HG03175 (cell line): ENCODE measurements around the gene MAP7D1.
"Not testable (repeated sequence)": the region's sequence is repeated elsewhere in the genome, so short reads cannot be mapped to it uniquely, and the experiment has no call there.

ENCODE experiments used
- ATAC-seq: cut with Tn5 transposase; IDR thresholded peaks from one replicate; pipeline ENCODE4 v1.9.1; 2021; ENCODE audit warnings: mild to moderate bottlenecking, moderate library complexity; ENCODE audit not compliant: unreplicated experiment

The MAP7D1 gene

GRCh38 chr1:36199934-36200741 lies 44.2 kb downstream of the MAP7D1 start:
- ATAC-seq, result no peak

GRCh38 chr1:36203027-36203553 lies 47.1 kb downstream of the MAP7D1 start:
- ATAC-seq, result no peak

DNA sequence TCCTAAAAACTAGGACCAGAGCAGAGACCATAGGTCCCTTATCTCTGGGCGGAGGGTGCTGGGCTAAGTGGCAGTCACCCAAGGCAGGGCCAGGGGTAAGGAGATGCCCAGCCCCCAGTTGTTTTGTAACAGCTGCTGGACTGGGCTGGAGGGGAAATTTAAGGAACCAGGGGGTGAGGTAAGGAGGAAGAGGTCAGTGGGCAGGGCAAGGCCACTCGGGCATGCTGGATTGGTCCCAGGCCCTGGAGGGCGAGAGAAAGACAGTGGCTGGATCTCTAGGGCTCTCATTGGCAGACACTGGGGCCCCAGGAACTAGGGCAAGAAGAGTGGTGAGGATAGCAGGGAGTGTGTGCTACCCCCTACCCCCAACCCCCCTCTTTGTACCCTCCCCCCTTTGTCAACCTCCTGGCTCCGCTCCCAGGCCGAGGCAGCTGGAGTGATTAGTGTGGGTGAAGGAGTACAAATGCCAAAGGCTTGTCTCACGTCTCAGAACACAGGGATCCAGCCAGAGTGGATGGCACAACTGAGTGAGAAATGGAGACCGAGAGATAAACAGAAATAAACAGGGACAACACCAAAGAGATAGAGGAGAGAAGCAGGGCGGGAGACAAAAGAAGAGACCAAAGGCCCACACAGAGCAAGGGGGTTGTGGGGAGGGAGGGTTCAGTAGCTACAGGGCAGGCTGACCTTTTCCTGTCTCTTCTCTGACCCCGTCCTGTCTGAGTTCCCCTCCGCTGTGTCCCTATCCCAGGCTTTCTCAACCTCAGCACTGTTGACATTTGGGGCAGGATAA lies 47.8 kb downstream of the MAP7D1 start:
- no peak for ATAC-seq

GRCh38 chr1:36204347-36204909 lies 48.5 kb downstream of the MAP7D1 start:
- no peak for ATAC-seq

- ATAC-seq, result no peak
These were observed 50.4 kb downstream of the MAP7D1 start for GRCh38 chr1:36206323-36206858.

DNA sequence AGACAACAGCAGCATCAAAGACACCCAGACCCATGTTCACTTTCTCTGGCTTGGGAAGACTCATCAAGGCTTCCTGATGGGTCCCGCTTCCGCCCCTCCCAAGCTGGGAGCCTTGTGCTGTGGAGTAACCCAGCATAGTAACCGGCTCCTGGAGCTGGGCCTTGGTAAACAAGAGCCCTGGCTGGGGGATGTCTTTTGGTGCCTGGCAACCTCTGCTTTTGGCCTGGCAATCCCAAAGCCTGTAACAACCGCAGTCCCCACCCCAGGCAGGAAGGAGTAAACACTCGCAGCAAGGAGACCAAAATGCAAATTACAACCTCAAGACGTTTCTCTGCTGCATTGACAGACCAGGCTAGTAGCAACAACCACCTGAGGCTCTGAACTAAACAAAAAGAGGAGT lies 51.4 kb downstream of the MAP7D1 start:
- ATAC-seq, result no peak

DNA sequence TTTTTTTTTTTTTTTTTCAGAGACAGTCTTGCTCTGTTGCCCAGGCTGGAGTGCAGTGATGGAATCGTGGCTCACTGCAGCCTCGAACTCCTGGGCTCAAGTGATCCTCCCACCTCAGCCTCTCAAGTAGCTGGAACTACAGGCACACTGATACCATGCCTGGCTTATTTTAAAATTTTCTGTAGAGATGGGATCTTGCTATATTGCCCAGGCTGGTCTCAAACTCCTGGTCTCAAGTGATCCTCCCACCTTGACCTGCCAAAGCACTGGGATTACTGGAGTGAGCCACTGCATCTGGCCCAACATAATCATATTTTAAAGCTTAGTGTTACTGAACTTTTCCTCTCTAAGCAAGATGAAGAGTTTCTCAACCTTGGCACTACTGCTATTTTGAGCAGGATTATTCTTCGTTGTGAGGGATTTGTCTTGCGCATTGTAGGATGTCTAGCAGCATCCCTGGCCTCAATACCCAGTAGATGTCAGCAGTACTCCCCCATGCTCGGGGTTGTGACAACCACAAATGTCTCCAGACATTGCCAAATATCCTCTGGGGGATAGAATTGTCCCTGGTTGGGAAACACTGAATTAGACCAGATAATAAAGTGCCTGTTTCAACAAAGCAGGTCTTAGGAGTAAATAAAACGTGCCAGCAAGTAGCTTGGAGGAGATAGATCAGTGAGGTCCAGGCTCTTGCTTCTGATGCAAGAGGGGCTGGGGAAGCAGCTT lies 53.2 kb downstream of the MAP7D1 start:
- no peak for ATAC-seq

- ATAC-seq, result no peak
These were observed 55.3 kb downstream of the MAP7D1 start for GRCh38 chr1:36211307-36211706.

DNA sequence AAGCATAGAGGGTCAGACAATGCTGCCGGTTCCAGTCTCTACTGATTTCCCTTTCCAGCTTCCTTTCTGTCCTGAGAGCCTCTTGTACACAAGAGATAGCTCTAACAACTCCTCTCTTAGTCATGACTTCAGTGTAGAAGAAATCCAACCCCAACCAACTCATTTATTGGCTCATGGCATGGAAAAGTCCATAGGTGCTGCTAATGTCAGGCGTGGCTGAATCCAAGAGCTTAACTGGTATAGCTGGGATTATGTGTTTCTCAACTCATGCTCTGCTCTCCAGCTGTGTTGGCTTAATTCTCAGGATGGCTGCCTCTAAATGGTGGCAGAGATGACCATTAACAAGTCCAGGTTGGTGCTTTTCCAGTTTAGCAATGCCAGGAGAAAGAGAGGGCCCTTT lies 55.9 kb downstream of the MAP7D1 start:
- no peak for ATAC-seq

DNA sequence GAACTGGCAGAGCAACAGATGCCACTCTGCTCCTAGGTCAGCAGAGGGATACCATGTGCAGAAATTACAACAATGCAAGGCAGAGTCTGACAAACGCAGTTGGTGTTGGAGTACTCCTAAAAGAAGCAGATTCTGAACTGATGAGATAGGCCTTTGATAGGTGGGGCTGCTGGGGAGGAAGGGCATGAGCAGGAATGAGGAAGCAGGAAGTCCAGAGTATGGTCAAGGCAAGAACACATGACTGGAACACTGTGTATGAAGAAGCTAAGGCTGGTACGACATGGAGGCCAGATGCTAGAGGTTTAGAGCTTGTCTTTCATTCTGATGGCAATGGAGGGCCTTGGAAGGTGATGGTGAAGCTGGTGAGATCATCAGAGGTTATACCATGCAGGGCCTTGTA lies 56.8 kb downstream of the MAP7D1 start:
- no peak for ATAC-seq

- ATAC-seq, result no peak
These were observed 61.7 kb downstream of the MAP7D1 start for GRCh38 chr1:36217670-36218069.

- ATAC-seq, result not testable (repeated sequence)
These were observed 65.9 kb downstream of the MAP7D1 start for GRCh38 chr1:36221901-36222300.

GRCh38 chr1:36222481-36223380 lies 66.8 kb downstream of the MAP7D1 start:
- no peak for ATAC-seq

GRCh38 chr1:36223381-36223995 lies 67.5 kb downstream of the MAP7D1 start:
- ATAC-seq, result peak; percentile 14

GRCh38 chr1:36223996-36224536 lies 68.1 kb downstream of the MAP7D1 start, which contains the start of gene THRAP3:
Gene THRAP3, plus strand, starts transcription at chr1:36224443. Its CDS starts 58,121 bp downstream, at chr1:36282564.
- ATAC-seq, result peak; percentile 92

DNA sequence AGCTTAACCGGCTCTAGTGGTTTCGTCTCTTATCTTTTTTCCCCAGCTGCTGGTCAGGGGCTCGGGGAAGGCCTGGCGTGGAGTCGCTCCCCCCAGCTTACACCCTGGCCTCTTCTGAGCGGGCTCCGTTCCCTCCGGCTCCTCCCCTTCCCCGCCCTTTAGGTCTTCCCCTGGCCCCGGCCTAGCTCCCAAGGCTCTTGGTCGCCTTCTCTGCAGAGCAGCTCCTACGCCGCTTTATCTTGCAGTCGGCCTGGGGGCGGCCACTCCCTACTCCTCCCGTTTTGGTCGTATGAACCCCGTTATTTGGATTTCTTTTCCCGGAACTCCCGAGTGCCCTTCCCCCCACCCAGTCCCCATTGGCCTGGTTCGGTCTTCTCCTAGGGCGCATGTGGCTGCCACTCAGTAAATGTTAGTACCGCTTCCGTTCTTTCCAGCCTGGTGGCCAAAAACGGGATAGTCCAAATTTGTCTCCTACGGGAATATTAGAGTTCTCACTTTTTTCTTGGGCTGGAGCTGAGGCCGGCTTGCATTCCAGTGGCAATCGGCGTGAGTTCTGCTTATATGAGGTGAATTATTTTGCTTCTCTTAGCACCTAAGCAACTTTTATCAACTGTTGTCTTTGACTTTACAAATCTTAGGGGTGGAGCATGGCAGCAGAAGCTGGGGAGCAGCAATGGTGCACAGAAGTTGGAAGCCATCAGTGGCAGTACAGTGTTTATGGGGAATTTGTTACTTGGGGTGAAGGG lies 68.8 kb downstream of the MAP7D1 start:
- peak; percentile 54 for ATAC-seq

DNA sequence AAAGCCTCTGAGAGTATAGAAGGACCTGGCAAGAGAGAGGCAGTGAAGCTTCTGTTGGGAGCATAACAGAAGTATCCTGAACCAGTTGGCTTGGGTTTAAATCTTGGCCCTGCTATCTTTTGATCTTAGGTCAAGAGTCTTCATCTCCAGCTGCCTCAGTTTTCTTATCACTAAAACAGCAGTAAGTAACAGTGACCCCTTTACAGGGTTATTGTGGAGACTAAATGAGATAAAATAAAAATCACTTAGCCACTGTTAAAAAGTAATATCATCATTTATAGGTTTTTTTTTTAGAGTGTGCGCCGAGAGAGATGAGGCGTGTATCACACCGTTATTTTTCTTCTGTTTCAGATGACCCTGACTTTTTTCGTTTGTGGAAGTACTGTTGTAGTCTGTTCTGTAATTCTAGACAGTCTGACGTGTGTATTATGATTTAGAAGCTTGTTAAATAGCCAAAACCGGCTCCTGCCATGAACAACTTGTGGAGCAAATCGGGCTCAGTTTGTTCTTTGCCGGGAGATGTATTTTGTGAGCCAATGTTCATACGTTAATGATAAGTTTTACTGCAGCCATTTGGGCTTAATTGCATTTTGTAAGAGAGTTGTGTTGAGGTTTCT lies 69.4 kb downstream of the MAP7D1 start:
- ATAC-seq, result no peak

GRCh38 chr1:36230279-36230678 lies 74.3 kb downstream of the MAP7D1 start:
- not testable (repeated sequence) for ATAC-seq
